Astrocyte of the cerebellum (primary cell): ENCODE measurements around the gene POR.
"Not testable (repeated sequence)": the region's sequence is repeated elsewhere in the genome, so short reads cannot be mapped to it uniquely, and the experiment has no call there.

ENCODE experiments used
- DNase-seq: peaks from one replicate; pipeline ENCODE4 v3.0.0-alpha.2; 2011; ENCODE audit warnings: low read depth
- H3K4me3 ChIP-seq: 2 replicates; pipeline ENCODE4 v1.5.1; 2011; ENCODE audit warnings: mild to moderate bottlenecking, low read depth, low read length, moderate library complexity
- in situ Hi-C: cut with HindIII; loops from 2 replicates; pipeline ENCODE4 v1.10.0; 2017; ENCODE audit warnings: low sequenced_read_pairs
- TF ChIP-seq, protein P1 (sequence below): IDR thresholded peaks from 2 replicates; pipeline ENCODE4 v1.5.1; 2012; ENCODE audit warnings: low read length, low read depth, moderate library complexity, mild to moderate bottlenecking; ENCODE audit errors: missing control alignments

Gene POR

DNA sequence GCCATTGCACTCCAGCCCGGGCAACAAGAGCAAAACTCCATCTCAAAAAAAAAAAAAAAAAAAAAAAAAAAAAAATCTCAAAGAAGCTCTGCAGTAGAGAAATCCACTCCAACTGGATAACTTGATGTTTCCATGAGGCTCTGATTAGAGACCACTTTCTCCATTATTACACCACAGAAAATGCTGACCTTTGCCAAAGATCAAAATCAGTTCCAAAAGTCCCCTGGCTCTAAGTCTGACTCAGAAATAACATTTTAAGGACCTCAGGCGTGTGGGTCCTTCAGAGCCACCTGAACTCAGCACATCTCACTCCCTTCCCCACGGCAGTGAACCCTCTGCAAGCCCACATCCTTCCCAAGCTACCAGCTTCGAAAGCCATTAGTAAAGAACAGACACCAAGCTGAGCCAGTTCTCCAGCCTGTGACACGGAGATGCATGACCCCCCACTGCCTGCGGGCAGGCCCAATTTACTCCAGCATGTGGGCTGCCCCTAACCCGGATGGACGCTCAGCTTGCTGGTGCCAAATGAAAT lies 93.3 kb downstream of the POR start:
- in situ Hi-C loops, result no loop called here
- H3K4me3 ChIP-seq, result no peak overlapping the region
- no peak for DNase-seq
- TF ChIP-seq, protein P1, sequence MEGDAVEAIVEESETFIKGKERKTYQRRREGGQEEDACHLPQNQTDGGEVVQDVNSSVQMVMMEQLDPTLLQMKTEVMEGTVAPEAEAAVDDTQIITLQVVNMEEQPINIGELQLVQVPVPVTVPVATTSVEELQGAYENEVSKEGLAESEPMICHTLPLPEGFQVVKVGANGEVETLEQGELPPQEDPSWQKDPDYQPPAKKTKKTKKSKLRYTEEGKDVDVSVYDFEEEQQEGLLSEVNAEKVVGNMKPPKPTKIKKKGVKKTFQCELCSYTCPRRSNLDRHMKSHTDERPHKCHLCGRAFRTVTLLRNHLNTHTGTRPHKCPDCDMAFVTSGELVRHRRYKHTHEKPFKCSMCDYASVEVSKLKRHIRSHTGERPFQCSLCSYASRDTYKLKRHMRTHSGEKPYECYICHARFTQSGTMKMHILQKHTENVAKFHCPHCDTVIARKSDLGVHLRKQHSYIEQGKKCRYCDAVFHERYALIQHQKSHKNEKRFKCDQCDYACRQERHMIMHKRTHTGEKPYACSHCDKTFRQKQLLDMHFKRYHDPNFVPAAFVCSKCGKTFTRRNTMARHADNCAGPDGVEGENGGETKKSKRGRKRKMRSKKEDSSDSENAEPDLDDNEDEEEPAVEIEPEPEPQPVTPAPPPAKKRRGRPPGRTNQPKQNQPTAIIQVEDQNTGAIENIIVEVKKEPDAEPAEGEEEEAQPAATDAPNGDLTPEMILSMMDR, result no peak

DNA sequence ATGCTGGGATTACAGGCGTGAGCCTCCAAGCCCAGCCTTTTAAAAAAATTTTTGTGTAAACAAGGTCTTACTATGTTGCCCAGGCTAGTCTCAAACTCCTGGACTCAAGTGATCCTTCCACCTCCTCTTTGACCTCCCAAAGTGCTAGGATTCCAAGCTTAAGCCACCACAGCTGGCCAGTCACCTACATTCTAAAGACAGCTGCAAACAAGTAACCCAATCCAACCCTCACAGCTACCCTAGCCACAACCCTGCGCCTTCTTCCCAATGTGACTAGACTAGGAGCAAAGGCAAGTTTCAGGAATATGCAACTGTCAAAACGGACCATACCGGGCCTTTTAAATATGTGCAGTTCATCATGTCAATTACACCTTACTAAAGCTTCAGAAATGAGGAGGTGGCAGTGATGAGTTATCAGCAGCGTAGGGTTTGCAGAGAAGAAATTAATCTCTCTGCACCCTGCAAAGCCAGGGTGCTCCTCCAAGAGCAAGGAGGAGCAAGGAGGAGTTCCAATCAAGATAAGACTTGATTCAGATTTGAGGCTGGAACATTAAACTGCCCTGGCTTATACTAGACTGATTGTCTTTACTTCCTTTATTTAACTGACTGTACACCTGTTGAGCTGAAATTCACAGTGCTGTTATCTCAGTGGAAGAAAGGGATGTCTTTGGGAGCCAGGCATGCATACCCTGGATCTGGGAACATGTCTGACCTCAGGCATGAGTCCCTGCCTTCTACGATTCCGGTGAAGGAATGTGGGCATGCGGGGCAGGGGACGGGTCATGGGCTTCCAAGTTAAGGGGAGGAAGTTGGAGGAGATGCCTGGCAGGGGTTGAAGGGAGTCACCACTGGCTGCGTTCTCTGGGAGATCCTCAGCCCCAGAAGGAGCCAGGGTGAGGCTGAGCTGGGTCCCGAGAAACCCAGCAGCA lies 95.0 kb downstream of the POR start:
- DNase-seq, result no peak
- TF ChIP-seq, protein P1, result no peak
- in situ Hi-C loops, result no loop called here
- no peak overlapping the region for H3K4me3 ChIP-seq

DNA sequence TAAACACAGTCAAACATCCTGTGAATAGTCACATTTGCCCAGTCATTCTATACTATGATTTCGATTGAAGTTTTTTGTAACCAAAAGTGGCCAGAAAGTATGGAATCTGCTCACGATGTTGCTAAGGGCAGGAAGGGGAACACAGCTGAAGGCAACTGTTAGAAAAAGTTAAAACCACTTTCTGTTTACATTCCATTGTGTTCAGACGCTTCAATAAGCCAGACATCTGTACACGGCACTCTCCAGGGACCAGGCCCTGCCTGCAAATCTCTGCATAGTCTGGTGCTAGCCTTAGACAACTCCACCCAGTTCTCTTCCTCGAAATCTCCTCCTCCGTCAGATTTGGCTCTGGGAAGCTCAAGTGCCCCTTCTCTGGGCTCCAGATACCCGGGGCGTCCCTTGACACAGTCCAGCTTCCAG lies 96.5 kb downstream of the POR start:
- no peak overlapping the region for H3K4me3 ChIP-seq
- TF ChIP-seq, protein P1, result no peak
- in situ Hi-C loops, result no loop called here
- DNase-seq, result no peak

DNA sequence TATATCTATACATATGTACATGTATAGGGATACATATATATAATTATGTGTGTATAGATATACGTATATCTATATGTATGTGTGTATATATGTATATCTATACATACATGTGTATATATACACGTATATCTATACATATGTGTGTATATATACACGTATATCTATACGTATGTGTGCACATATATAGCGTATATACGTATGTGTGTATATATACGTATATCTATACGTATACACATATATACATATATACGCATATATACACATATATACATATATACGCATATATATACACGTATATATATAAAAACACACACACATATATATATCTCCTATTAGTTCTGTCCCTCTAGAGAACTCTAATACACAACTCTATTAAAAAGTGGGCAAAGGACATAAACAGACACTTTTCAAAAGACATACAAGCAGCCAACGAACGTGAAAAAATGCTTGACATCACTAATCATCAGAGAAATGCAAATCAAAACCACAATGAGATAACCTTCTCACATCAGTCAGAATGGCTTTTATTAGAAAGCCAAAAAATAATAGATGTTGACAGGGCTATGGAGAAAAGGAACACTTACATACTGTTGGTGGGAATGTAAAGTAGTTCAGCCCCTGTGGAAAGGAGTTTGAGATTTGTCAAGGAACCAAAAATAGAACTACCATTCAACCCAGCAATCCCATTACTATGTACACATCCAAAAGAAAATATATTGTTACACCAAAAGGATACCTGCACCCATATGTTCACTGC lies 101.4 kb downstream of the POR start:
- no peak overlapping the region for H3K4me3 ChIP-seq
- no peak for DNase-seq
- in situ Hi-C loops, result no loop called here
- TF ChIP-seq, protein P1, result no peak

DNA sequence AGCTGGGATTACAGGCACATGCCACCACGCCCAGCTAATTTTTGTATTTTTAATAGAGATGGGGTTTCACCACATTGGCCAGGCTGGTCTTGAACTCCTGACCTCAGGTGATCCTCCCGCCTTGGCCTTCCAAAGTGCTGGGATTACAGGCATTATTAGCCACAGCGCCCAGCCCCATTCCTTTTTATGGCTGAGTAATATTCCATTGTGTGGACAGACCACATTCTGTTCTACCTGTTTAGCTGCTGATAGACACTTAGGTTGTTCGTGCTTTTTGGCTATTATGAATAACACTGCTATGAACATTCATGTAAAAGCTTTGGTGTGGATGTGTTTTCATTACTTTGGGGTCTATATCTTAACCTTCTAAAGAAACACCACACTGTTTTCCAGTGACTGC lies 103.6 kb downstream of the POR start:
- in situ Hi-C loops, H3K4me3 ChIP-seq, DNase-seq: not testable (repeated sequence)

DNA sequence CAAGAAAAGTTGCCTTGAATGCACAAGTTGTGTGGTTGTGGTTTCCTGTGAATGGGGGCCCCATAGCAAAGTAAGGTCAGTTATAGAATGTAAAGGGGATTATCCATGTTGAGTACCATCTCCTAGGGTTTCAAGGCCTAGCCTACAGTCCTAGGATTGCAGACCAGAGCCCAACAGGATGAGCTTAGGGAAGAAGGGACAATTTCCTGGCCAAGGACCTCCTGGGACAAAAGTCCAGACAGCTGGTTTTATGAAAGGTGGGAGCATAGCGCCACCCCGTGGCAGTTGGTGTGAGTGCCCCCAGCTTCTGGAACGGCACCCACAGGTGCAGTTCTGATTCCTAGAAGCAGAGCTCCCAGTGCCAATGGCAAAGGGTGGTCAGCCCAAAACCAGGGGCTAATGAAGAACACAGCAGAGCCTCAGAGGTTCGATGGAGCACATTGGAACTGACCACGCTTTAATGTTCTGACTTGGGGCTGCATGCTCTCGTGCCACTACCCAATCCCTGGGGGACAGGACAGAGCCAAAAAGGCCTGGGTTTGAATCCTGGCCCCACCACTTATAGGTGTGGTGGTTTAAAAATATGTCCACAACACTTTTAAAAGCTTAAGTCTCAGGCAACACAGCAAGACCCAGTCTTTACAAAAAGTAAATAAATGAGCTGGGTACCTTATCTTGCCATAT lies 105.2 kb downstream of the POR start:
- TF ChIP-seq, protein P1, result peak; percentile 87
- in situ Hi-C loops, result no loop called here
- DNase-seq, result peak; percentile 12
- H3K4me3 ChIP-seq, result no peak overlapping the region
